DND-41 (cell line): ENCODE results near the gene SDCBP2.

Experiments
- ATAC-seq: fragments of 200-7000 bp; cut with Tn5 transposase; 3 replicates; pipeline ENCODE4 v1.9.1; 2021; ENCODE audit warnings: low read depth; ENCODE audit not compliant: insufficient read depth
- DNase-seq: peaks from one replicate; pipeline ENCODE4 v3.0.0-alpha.2; 2020
- H2AFZ ChIP-seq: 2 replicates; pipeline ENCODE4 v1.6.0; 2012; ENCODE audit warnings: low read depth, low read length
- H3K27ac ChIP-seq: 2 replicates; pipeline ENCODE4 v1.5.1; 2012; ENCODE audit warnings: low read length, inconsistent platforms
- H3K27me3 ChIP-seq: fragments of 200-600 bp; sonication (generic); 2 replicates; pipeline ENCODE4 v1.6.0; 2012; ENCODE audit warnings: low read length, mild to moderate bottlenecking, inconsistent platforms; ENCODE audit not compliant: insufficient read depth, poor library complexity
- H3K36me3 ChIP-seq: 2 replicates; pipeline ENCODE4 v1.5.1; 2012; ENCODE audit warnings: low read length, inconsistent platforms; ENCODE audit not compliant: insufficient read depth
- H3K4me1 ChIP-seq: 2 replicates; pipeline ENCODE4 v1.5.1; 2012; ENCODE audit warnings: mild to moderate bottlenecking, low read length; ENCODE audit not compliant: insufficient read depth
- H3K4me2 ChIP-seq: 2 replicates; pipeline ENCODE4 v1.6.0; 2012; ENCODE audit warnings: mild to moderate bottlenecking, moderate library complexity, low read length, inconsistent platforms; ENCODE audit not compliant: insufficient read depth
- H3K4me3 ChIP-seq, 2 experiments: fragments of 200-600 bp in 1 of 2; shearing (Covaris generic) in 1 of 2; 2 replicates each; pipeline ENCODE4 v1.5.1; 2012 to 2016; ENCODE audit warnings: inconsistent platforms in 2 of 2, low read length in 2 of 2, mild to moderate bottlenecking in 2 of 2, low read depth in 1 of 2, moderate library complexity in 1 of 2
- H3K79me2 ChIP-seq: 2 replicates; pipeline ENCODE4 v1.6.0; 2012; ENCODE audit warnings: low read length, inconsistent platforms; ENCODE audit not compliant: insufficient read depth
- H3K9ac ChIP-seq: 2 replicates; pipeline ENCODE4 v1.6.0; 2012; ENCODE audit warnings: low read depth, mild to moderate bottlenecking, inconsistent platforms, low read length, moderate library complexity
- H3K9me3 ChIP-seq: 2 replicates; pipeline ENCODE4 v1.5.1; 2012; ENCODE audit warnings: low read length, moderate library complexity, mild to moderate bottlenecking, inconsistent platforms; ENCODE audit not compliant: insufficient read depth, severe bottlenecking
- H4K20me1 ChIP-seq: 2 replicates; pipeline ENCODE4 v1.6.0; 2012; ENCODE audit warnings: low read length; ENCODE audit not compliant: insufficient read depth
- CTCF ChIP-seq: IDR thresholded peaks from 2 replicates; pipeline ENCODE4 v1.5.1; 2012; ENCODE audit warnings: borderline replicate concordance, low read length, moderate library complexity, mild to moderate bottlenecking; ENCODE audit not compliant: poor library complexity, severe bottlenecking; ENCODE audit errors: extremely low read depth
- EZH2 ChIP-seq: IDR thresholded peaks from 3 replicates; pipeline ENCODE4 v1.6.1; 2012; ENCODE audit warnings: borderline replicate concordance, low read depth, mild to moderate bottlenecking, moderate library complexity, low read length, inconsistent platforms; ENCODE audit not compliant: severe bottlenecking

The SDCBP2 gene

GRCh38 chr20:1326031-1326930 is 2.7 kb downstream of the SDCBP2 start:
- peak overlapping the region; percentile 96 for H3K9ac ChIP-seq
- H3K27ac ChIP-seq, result peak overlapping the region; percentile 97
- no peaks in the 10 kb centered on the region for H3K27me3 ChIP-seq
- H4K20me1 ChIP-seq, result peaks cover 45% of the 10 kb centered on the region
- peak overlapping the region; percentile 78 to 93 for H3K4me3 ChIP-seq
- peak overlapping the region; percentile 89 for H3K4me2 ChIP-seq
- peaks cover 29% of the 10 kb centered on the region for H3K36me3 ChIP-seq
- H3K9me3 ChIP-seq, result no peaks in the 10 kb centered on the region
- peaks cover 41% of the 10 kb centered on the region for H3K4me1 ChIP-seq
- ATAC-seq (no peak), DNase-seq (peak; percentile 3)
- H2AFZ ChIP-seq, result peak overlapping the region; percentile 96
- TF ChIP-seq CTCF (no peak), EZH2 (no peak)
- peaks cover 60% of the 10 kb centered on the region for H3K79me2 ChIP-seq

GRCh38 chr20:1325173-1326030 is 3.5 kb downstream of the SDCBP2 start:
- Histone ChIP-seq H3K36me3 (peaks cover 20% of the 10 kb centered on the region; the same call in 1 of the 2 replicates), H3K79me2 (peaks cover 51% of the 10 kb centered on the region), H2AFZ (peak overlapping the region; percentile 96), H3K4me2 (peak overlapping the region; percentile 89), H3K4me3 (peak overlapping the region; percentile 78 to 93), H3K27ac (peak overlapping the region; percentile 97), H4K20me1 (peaks cover 37% of the 10 kb centered on the region), H3K27me3 (no peaks in the 10 kb centered on the region), H3K9ac (peak overlapping the region; percentile 96), H3K4me1 (peaks cover 41% of the 10 kb centered on the region), H3K9me3 (no peaks in the 10 kb centered on the region)
- ATAC-seq (peak; percentile 95), DNase-seq (peak; percentile 99)
- TF ChIP-seq EZH2 (no peak), CTCF (peak; percentile 22)

- Histone ChIP-seq H2AFZ (peak overlapping the region; percentile 94), H3K27me3 (no peaks in the 10 kb centered on the region), H3K4me3 (peak overlapping the region; percentile 78 to 93; a peak in 3 of 4 replicates), H3K79me2 (peaks cover 44% of the 10 kb centered on the region), H3K9me3 (no peaks in the 10 kb centered on the region), H4K20me1 (peaks cover 32% of the 10 kb centered on the region; the same call in 1 of the 2 replicates), H3K4me1 (peaks cover 41% of the 10 kb centered on the region), H3K4me2 (peak overlapping the region; percentile 89), H3K27ac (peak overlapping the region; percentile 97), H3K36me3 (peaks cover 17% of the 10 kb centered on the region; the same call in 1 of the 2 replicates), H3K9ac (peak overlapping the region; percentile 96)
- no peak for DNase-seq
- no peak for ATAC-seq
- TF ChIP-seq CTCF, result no peak
- TF ChIP-seq EZH2, result no peak
Measured at GRCh38 chr20:1324598-1325172, 4.3 kb downstream of the SDCBP2 start.
